ENCODE data around the gene WSB1. TPM values are rescaled to one million over a fixed set of nuclear protein-coding genes. Genes with fewer than 3 reads are reported as not detected.

Gene WSB1
- total RNA-seq, 1 donor from 2014 or later = 360 TPM

DNA sequence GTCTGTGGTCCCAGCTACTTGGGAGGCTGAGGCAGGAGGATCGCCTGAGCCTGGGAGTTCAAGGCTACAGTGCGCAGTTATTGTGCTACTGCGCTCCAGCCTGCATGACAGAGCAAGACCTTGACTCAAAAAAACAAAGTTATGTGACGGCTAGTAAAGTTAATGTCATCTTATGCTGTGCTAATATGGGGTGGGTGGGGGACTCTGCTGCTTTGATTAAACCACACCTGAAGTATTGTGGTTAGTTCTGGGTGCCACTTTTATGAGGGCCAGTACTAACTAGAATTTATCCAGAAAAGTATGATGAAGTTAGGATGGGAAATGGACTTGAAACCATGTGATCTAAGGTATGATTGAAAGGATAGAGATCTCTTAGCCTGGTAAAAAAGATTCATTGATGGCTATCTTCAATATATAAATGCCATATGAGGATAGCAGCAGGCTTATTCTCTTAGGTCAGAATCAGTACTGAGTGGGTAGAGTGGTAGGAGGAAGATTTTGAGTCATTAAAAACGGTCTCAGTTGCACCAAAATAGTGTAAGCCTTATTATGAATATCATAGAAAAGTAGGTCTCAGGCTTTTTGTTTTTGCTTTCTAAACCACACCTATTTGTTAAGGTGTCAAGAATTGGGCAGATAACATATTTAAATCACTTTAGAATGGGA is 5.6 kb downstream of the WSB1 start:
- Histone ChIP-seq H3K36me3 (peaks cover 21% of the 10 kb centered on the region), H3K27ac (no peak overlapping the region), H3K4me1 (peaks cover 73% of the 10 kb centered on the region), H3K4me3 (peak overlapping the region; percentile 73), H3K9me3 (no peaks in the 10 kb centered on the region), H3K27me3 (no peaks in the 10 kb centered on the region)
- ATAC-seq (no peak), DNase-seq (no peak)
- TF ChIP-seq, protein P1, sequence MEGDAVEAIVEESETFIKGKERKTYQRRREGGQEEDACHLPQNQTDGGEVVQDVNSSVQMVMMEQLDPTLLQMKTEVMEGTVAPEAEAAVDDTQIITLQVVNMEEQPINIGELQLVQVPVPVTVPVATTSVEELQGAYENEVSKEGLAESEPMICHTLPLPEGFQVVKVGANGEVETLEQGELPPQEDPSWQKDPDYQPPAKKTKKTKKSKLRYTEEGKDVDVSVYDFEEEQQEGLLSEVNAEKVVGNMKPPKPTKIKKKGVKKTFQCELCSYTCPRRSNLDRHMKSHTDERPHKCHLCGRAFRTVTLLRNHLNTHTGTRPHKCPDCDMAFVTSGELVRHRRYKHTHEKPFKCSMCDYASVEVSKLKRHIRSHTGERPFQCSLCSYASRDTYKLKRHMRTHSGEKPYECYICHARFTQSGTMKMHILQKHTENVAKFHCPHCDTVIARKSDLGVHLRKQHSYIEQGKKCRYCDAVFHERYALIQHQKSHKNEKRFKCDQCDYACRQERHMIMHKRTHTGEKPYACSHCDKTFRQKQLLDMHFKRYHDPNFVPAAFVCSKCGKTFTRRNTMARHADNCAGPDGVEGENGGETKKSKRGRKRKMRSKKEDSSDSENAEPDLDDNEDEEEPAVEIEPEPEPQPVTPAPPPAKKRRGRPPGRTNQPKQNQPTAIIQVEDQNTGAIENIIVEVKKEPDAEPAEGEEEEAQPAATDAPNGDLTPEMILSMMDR (IDR thresholded peaks at IDR 0.05) = no peak
- intact Hi-C loops (cut with DNase I) = no loop called here

DNA sequence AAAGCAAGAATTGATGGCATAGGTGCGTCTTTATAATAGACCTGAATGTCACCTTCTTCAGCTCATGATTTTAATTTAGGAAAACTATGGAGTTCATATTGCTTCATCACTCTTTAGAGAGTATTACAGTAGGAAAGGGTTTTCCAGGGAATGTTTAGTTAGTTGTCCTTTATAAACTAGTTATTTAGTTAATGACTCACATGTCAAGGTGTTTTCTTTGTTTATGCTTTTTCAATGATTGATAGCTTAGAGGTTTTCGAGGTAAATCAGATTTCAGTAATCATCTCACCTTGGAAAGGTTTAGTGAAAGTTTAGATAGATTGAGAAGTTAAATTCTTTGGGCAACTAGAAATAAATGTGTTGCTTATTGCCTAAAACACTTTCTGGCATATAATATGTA is 9.8 kb downstream of the WSB1 start:
- no peaks in the 10 kb centered on the region for H3K27me3 ChIP-seq
- no peak overlapping the region for H3K4me3 ChIP-seq
- DNase-seq = no peak
- TF ChIP-seq, protein P1 (IDR thresholded peaks at IDR 0.05) = no peak
- H3K4me1 ChIP-seq = peaks cover 84% of the 10 kb centered on the region
- peaks cover 63% of the 10 kb centered on the region for H3K36me3 ChIP-seq
- no peak for ATAC-seq
- H3K9me3 ChIP-seq = no peaks in the 10 kb centered on the region
- no peak overlapping the region for H3K27ac ChIP-seq
- intact Hi-C loops (cut with DNase I) = no loop called here

DNA sequence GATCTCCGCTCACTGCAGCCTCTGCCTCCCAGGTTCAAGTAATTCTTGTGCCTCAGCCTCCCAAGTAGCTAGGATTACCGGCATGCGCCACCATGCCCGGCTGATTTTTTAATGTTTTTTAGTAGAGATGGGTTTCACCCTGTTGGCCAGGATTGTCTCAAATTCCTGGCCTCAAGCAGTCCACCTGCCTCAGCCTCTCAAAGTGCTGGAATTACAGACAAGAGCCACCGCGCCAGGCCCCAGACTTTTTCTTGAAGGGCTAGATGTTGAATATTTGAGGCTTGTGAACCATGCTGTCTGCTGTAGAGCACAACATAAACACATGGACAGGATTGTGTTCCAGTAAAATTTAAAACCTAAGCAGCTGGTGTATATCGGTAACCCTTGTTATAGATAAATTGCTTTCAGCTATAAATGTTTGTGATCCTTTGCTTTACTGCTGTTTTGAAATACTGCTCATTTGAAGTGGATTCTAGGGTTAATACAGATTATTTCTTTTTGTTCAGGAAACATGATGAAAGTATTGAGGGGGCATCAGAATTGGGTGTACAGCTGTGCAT is 12.4 kb downstream of the WSB1 start:
- TF ChIP-seq, protein P1 (IDR thresholded peaks at IDR 0.05) = no peak
- H3K27ac ChIP-seq = no peak overlapping the region
- H3K36me3 ChIP-seq = peaks cover 89% of the 10 kb centered on the region
- ATAC-seq = no peak
- peaks cover 58% of the 10 kb centered on the region for H3K4me1 ChIP-seq
- intact Hi-C loops (cut with DNase I) = no loop called here
- no peak overlapping the region for H3K4me3 ChIP-seq
- DNase-seq = no peak
- no peaks in the 10 kb centered on the region for H3K9me3 ChIP-seq
- no peaks in the 10 kb centered on the region for H3K27me3 ChIP-seq

DNA sequence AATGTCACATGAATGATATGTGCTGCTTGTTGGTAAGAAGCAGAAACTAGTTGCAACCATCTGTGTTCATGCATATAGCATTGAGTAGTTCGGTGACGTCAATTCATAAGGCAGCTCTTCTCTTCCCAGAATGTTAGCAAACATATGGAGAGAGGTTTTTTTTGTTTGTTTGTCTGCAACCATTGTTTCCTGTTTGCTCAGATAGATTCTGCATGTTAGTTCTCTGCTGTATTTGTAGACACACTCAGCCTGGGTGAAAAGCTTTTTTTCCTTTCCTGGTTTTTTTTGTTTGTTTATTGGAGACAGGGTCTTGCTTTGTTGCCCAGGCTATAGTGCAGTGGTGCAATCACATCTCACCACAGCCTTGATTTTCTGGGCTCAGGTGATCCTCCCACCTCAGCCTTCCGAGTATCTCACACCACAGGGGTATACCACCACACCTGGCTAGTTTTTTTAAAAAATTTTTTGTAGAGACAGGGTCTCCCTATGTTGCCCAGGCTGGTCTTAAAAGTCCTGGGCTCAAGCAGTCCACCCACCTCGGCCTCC is 16.7 kb downstream of the WSB1 start:
- intact Hi-C loops (cut with DNase I) = no loop called here
- TF ChIP-seq, protein P1 (IDR thresholded peaks at IDR 0.05) = no peak
- Histone ChIP-seq H3K4me3 (no peak overlapping the region), H3K27me3 (no peaks in the 10 kb centered on the region), H3K4me1 (peaks cover 34% of the 10 kb centered on the region), H3K36me3 (peaks cover 100% of the 10 kb centered on the region), H3K9me3 (no peaks in the 10 kb centered on the region), H3K27ac (no peak overlapping the region)
- ATAC-seq = no peak
- no peak for DNase-seq

DNA sequence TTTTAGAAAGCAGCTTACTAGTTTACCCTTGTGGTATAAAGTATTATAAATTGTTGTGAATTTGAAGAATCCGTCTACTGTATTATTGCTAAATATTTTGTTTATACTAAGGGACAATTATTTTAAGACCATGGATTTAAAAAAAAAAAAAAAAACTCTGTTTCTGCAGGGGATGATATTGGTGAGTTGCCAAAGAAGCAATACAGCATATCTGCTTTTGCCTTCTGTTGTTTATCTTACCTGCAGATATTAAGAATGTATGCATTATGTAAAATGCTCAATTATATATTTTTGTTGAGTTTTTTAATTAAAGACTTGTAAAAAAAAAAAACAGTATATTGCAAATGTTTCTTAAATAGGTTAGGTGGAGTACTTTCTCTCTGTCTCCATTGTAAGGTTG is 19.4 kb downstream of the WSB1 start:
- Histone ChIP-seq H3K9me3 (no peaks in the 10 kb centered on the region), H3K36me3 (peaks cover 100% of the 10 kb centered on the region), H3K27me3 (no peaks in the 10 kb centered on the region), H3K27ac (no peak overlapping the region), H3K4me3 (no peak overlapping the region), H3K4me1 (peaks cover 16% of the 10 kb centered on the region)
- ATAC-seq (no peak), DNase-seq (no peak)
- intact Hi-C loops (cut with DNase I) = no loop called here
- TF ChIP-seq, protein P1 (IDR thresholded peaks at IDR 0.05) = no peak

Measured in upper lobe of right lung (tissue), 1 donor.